Ammon's horn (tissue), 1 donor: ENCODE results near the gene HAPLN3.
A peak's percentile ranks its signal among the peaks of the same experiment; 100 is the strongest.

ENCODE experiments used
- DNase-seq: peaks from one replicate; pipeline ENCODE4 v3.0.0-alpha.2; 2016; ENCODE audit warnings: low spot score

HAPLN3 gene

GRCh38 chr15:88859550-88859949 lies 35.8 kb downstream of the HAPLN3 start:
- DNase-seq, result no peak

- no peak for DNase-seq
These were observed 36.4 kb downstream of the HAPLN3 start for GRCh38 chr15:88858934-88859333.

- DNase-seq, result no peak
These were observed 42.9 kb downstream of the HAPLN3 start for GRCh38 chr15:88852476-88852875.

- no peak for DNase-seq
These were observed 45.8 kb downstream of the HAPLN3 start for GRCh38 chr15:88849376-88850072.

GRCh38 chr15:88848203-88848602 lies 47.1 kb downstream of the HAPLN3 start:
- no peak for DNase-seq

- DNase-seq, result no peak
These were observed 48.2 kb downstream of the HAPLN3 start for GRCh38 chr15:88847144-88847543.

- no peak for DNase-seq
These were observed 49.7 kb downstream of the HAPLN3 start for GRCh38 chr15:88845616-88846015.

GRCh38 chr15:88844749-88845386 lies 50.5 kb downstream of the HAPLN3 start:
- no peak for DNase-seq

GRCh38 chr15:88843334-88843733 lies 52.0 kb downstream of the HAPLN3 start:
- DNase-seq, result no peak

GRCh38 chr15:88842156-88842555 lies 53.2 kb downstream of the HAPLN3 start:
- no peak for DNase-seq

GRCh38 chr15:88841236-88841635 lies 54.1 kb downstream of the HAPLN3 start:
- DNase-seq, result no peak

- no peak for DNase-seq
These were observed 55.4 kb downstream of the HAPLN3 start for GRCh38 chr15:88839961-88840360.

- no peak for DNase-seq
These were observed 56.2 kb downstream of the HAPLN3 start for GRCh38 chr15:88839146-88839545.

- no peak for DNase-seq
These were observed 56.7 kb downstream of the HAPLN3 start for GRCh38 chr15:88838667-88839066.

- no peak for DNase-seq
These were observed 59.7 kb downstream of the HAPLN3 start for GRCh38 chr15:88835646-88836045.

GRCh38 chr15:88835119-88835518 lies 60.2 kb downstream of the HAPLN3 start:
- DNase-seq, result no peak

- peak; percentile 67 for DNase-seq
These were observed 61.0 kb downstream of the HAPLN3 start for GRCh38 chr15:88834211-88834812.

- DNase-seq, result peak; percentile 12
These were observed 61.6 kb downstream of the HAPLN3 start for GRCh38 chr15:88833731-88834100.

- no peak for DNase-seq
These were observed 62.3 kb downstream of the HAPLN3 start for GRCh38 chr15:88832820-88833730.

- DNase-seq, result no peak
These were observed 65.3 kb downstream of the HAPLN3 start for GRCh38 chr15:88830016-88830415.

GRCh38 chr15:88828791-88829190 lies 66.6 kb downstream of the HAPLN3 start:
- DNase-seq, result no peak
